Esophagus (tissue), 2 donors: Measurements from ENCODE around the gene CRYBA1. TPM values are rescaled to one million over a fixed set of nuclear protein-coding genes. Genes with fewer than 3 reads are reported as not detected.

Experiments used
- H3K27ac ChIP-seq, 2 donors: one replicate each; pipeline ENCODE4 v1.5.1; 2013; ENCODE audit warnings: low read depth in 2 of 2, mild to moderate bottlenecking in 2 of 2, inconsistent platforms in 1 of 2, low read length in 1 of 2, moderate library complexity in 1 of 2
- H3K27me3 ChIP-seq, 2 donors: one replicate each; pipeline ENCODE4 v1.6.1; 2013; ENCODE audit warnings: low read length in 2 of 2, control low read depth in 1 of 2, mild to moderate bottlenecking in 1 of 2; ENCODE audit not compliant: insufficient read depth in 2 of 2, control insufficient read depth in 1 of 2
- H3K36me3 ChIP-seq, 2 donors: one replicate each; pipeline ENCODE4 v1.6.1; 2013; ENCODE audit warnings: low read length in 1 of 2; ENCODE audit not compliant: control insufficient read depth in 2 of 2, insufficient read depth in 2 of 2
- H3K4me1 ChIP-seq, 2 donors: one replicate each; pipeline ENCODE4 v1.6.1; 2013; ENCODE audit warnings: low read length in 1 of 2; ENCODE audit not compliant: control insufficient read depth in 2 of 2, insufficient read depth in 2 of 2
- H3K4me3 ChIP-seq, 2 donors: one replicate each; pipeline ENCODE4 v1.5.1; 2013; ENCODE audit warnings: low read length in 2 of 2, mild to moderate bottlenecking in 2 of 2, low read depth in 1 of 2, moderate library complexity in 1 of 2
- H3K9me3 ChIP-seq, 2 donors: one replicate each; pipeline ENCODE4 v1.6.1; 2013; ENCODE audit warnings: mild to moderate bottlenecking in 2 of 2, low read depth in 1 of 2, low read length in 1 of 2, moderate library complexity in 1 of 2; ENCODE audit not compliant: control insufficient read depth in 2 of 2, insufficient read depth in 1 of 2
- WGBS, 2 donors: extraction: QIAGEN DNeasy Blood & Tissue Kit; methylation state at CpG; one replicate each; pipeline ENCODE4 v1.1.7; 2013; 5-methylcytosine and 5-hydroxymethylcytosine counted together
- polyA plus RNA-seq, 2 donors: library from polyadenylated mRNA; stranded (reverse); fragments of 200-250 nt; gene quantifications; one replicate each; pipeline ENCODE4 v1.2.3, GENCODE V29; 2013
- donor health status: healthy with polysubstance abuse.
- donor health status: Bipolar disorder and iron deficiency.

CRYBA1 gene
- polyA plus RNA-seq, 2 donors: not detected

- H3K4me1 ChIP-seq: peaks cover 0 to 2% of the 10 kb centered on the region in 2 donors
- H3K27ac ChIP-seq: peak overlapping the region; percentile 99 to 100
- H3K9me3 ChIP-seq: no peaks in the 10 kb centered on the region
- 1% methylated on average over 24 to 77 of the region's 77 CpGs for WGBS, 2 donors
- H3K27me3 ChIP-seq: no peaks in the 10 kb centered on the region
- H3K4me3 ChIP-seq: peak overlapping the region; percentile 94 to 95
- peaks cover 0 to 2% of the 10 kb centered on the region in 2 donors for H3K36me3 ChIP-seq
Measured at GRCh38 chr17:29292071-29292991, 45.7 kb downstream of the CRYBA1 start.

- whole genome bisulfite sequencing, 2 donors: 0 to 1% methylated on average over 48 to 54 of the region's 54 CpGs
- peak overlapping the region; percentile 99 to 100 for H3K27ac ChIP-seq
- no peaks in the 10 kb centered on the region for H3K9me3 ChIP-seq
- no peaks in the 10 kb centered on the region for H3K27me3 ChIP-seq
- peaks cover 0 to 2% of the 10 kb centered on the region in 2 donors for H3K4me1 ChIP-seq
- H3K4me3 ChIP-seq: peak overlapping the region; percentile 94 to 95
- peaks cover 0 to 2% of the 10 kb centered on the region in 2 donors for H3K36me3 ChIP-seq
Measured at GRCh38 chr17:29292992-29293889, 46.6 kb downstream of the CRYBA1 start.

- Histone ChIP-seq H3K9me3 (no peaks in the 10 kb centered on the region), H3K27ac (peak within 1 kb of the TSS; percentile 99 to 100), H3K4me1 (peaks cover 0 to 2% of the 10 kb centered on the region in 2 donors), H3K27me3 (no peaks in the 10 kb centered on the region), H3K4me3 (peak within 1 kb of the TSS; percentile 94 to 95), H3K36me3 (no peaks in the 10 kb centered on the region)
- 0% methylated on average over 31 of the region's 31 CpGs for WGBS, 2 donors
Measured at GRCh38 chr17:29293890-29294579, 47.4 kb downstream of the CRYBA1 start, which contains the start of gene NUFIP2. TSS of gene NUFIP2 (minus strand) at chr17:29294148. CDS start at chr17:29294059, 89 bp downstream.

GRCh38 chr17:29294580-29294900, 47.9 kb downstream of the CRYBA1 start:
- Histone ChIP-seq H3K27me3 (no peaks in the 10 kb centered on the region), H3K9me3 (no peaks in the 10 kb centered on the region), H3K4me3 (peak overlapping the region; percentile 94 to 95), H3K27ac (peak overlapping the region; percentile 99 to 100), H3K4me1 (peaks cover 0 to 2% of the 10 kb centered on the region in 2 donors), H3K36me3 (no peaks in the 10 kb centered on the region)
- WGBS, 2 donors: 0 to 1% methylated on average over 2 of the region's 2 CpGs

- H3K27me3 ChIP-seq: no peaks in the 10 kb centered on the region
- no peaks in the 10 kb centered on the region for H3K9me3 ChIP-seq
- H3K4me3 ChIP-seq: no peak overlapping the region
- H3K4me1 ChIP-seq: no peaks in the 10 kb centered on the region
- no peak overlapping the region for H3K27ac ChIP-seq
- 95 to 96% methylated on average over 3 of the region's 3 CpGs for WGBS, 2 donors
- H3K36me3 ChIP-seq: no peaks in the 10 kb centered on the region
Measured at GRCh38 chr17:29295420-29295819, 48.8 kb downstream of the CRYBA1 start.

- no peaks in the 10 kb centered on the region for H3K9me3 ChIP-seq
- H3K4me3 ChIP-seq: no peak overlapping the region
- no peaks in the 10 kb centered on the region for H3K4me1 ChIP-seq
- H3K27ac ChIP-seq: no peak overlapping the region
- 95 to 97% methylated on average over 2 of the region's 2 CpGs for WGBS, 2 donors
- no peaks in the 10 kb centered on the region for H3K36me3 ChIP-seq
- no peaks in the 10 kb centered on the region for H3K27me3 ChIP-seq
Measured at GRCh38 chr17:29299031-29299430, 52.4 kb downstream of the CRYBA1 start.

- Histone ChIP-seq H3K4me1 (no peaks in the 10 kb centered on the region), H3K4me3 (no peak overlapping the region)
- 75 to 85% methylated on average over 3 of the region's 3 CpGs for WGBS, 2 donors
Measured at GRCh38 chr17:29303386-29303785, 56.7 kb downstream of the CRYBA1 start.

More at GRCh38 chr17:29303386-29303785, 56.7 kb downstream of the CRYBA1 start:
- H3K27me3 ChIP-seq: no peaks in the 10 kb centered on the region
- H3K9me3 ChIP-seq: no peaks in the 10 kb centered on the region
- H3K36me3 ChIP-seq: no peaks in the 10 kb centered on the region
- H3K27ac ChIP-seq: no peak overlapping the region
